HCT116 (cell line): Measurements from ENCODE around the gene NHERF1.

ENCODE experiments used
- ELF1 ChIP-seq: IDR thresholded peaks from 2 replicates; pipeline ENCODE4 v1.6.1; 2012; ENCODE audit warnings: low read depth, borderline replicate concordance
- SRF ChIP-seq: IDR thresholded peaks from 2 replicates; pipeline ENCODE4 v1.6.1; 2012; ENCODE audit warnings: low read depth
- TF ChIP-seq, protein P1 (sequence below), 3 experiments: fragments of 200-600 bp in 1 of 3; sonication (generic) in 1 of 3; IDR thresholded peaks in 2 of 3; conservative IDR thresholded peaks in 1 of 3; 2 replicates each; pipeline ENCODE4 v1.5.1; 2012 to 2017; ENCODE audit warnings: low read depth in 2 of 3, low read length in 2 of 3, antibody characterized with exemption in 1 of 3, borderline replicate concordance in 1 of 3, control low read depth in 1 of 3, mild to moderate bottlenecking in 1 of 3, mixed read lengths in 1 of 3, mixed run types in 1 of 3, moderate library complexity in 1 of 3; ENCODE audit not compliant: insufficient read depth in 1 of 3

DNA sequence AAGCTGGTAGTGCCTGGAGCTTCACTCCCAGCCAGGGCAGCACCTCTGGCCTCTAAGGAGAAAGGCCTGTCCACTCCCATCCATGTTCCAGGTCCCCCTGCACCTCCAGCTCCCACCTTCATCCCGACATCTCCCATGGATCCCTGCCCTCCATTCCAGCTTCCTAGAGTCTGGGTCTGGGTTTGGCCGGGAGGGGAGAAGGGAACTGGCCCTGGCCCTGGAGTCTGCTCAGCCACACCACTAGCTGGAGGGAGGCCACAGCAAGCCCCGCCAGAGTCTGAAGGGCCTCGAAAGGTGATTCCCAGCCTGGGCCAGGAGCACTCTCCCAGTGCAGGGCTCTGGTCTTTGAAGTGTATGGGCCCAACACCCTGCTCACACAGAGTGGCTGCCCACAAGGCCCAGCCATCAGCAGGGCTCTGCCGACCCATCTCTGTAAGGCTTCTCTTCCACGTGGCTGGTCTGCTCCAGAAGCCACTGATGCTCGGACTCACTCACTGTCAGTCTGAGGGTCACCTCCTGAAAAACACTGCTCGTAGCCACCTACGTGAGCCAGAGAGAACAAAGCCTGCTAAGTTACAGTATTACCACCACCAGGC, 23.0 kb downstream of the NHERF1 start:
- TF ChIP-seq SRF = no peak
- TF ChIP-seq, protein P1, sequence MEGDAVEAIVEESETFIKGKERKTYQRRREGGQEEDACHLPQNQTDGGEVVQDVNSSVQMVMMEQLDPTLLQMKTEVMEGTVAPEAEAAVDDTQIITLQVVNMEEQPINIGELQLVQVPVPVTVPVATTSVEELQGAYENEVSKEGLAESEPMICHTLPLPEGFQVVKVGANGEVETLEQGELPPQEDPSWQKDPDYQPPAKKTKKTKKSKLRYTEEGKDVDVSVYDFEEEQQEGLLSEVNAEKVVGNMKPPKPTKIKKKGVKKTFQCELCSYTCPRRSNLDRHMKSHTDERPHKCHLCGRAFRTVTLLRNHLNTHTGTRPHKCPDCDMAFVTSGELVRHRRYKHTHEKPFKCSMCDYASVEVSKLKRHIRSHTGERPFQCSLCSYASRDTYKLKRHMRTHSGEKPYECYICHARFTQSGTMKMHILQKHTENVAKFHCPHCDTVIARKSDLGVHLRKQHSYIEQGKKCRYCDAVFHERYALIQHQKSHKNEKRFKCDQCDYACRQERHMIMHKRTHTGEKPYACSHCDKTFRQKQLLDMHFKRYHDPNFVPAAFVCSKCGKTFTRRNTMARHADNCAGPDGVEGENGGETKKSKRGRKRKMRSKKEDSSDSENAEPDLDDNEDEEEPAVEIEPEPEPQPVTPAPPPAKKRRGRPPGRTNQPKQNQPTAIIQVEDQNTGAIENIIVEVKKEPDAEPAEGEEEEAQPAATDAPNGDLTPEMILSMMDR (IDR thresholded peaks at IDR 0.05 in 2 of 3, conservative IDR thresholded peaks at IDR 0.05 in 1 of 3; ENCODE audit: borderline replicate concordance in 1 of 3, insufficient read depth in 1 of 3, low read depth in 2 of 3, low read length in 2 of 3) = no peak
- no peak for TF ChIP-seq ELF1
